ENCODE results near the gene JPH3. TPM values are rescaled to one million over a fixed set of nuclear protein-coding genes. Genes with fewer than 3 reads are reported as not detected.
A peak's percentile ranks its signal among the peaks of the same experiment; 100 is the strongest.
"Not testable (repeated sequence)": the region's sequence is repeated elsewhere in the genome, so short reads cannot be mapped to it uniquely, and the experiment has no call there.

JPH3 gene
- total RNA-seq, 2 experiments from 2014 or later, result 0.08 to 0.10 TPM

DNA sequence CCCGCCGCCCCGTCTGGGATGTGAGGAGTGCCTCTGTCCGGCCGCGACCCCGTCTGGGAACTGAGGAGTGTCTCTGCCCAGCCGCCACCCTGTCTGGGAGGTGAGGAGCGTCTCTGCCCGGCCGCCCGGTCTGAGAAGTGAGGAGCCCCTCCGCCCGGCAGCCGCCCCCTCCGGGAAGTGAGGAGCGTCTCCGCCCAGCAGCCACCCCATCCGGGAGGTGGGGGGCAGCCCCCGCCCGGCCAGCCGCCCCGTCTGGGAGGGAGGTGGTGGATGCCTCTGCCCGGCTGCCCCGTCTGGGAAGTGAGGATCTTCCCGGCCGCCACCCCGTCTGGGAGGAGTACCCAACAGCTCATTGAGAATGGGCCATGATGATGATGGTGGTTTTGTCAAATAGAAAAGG, 116.5 kb downstream of the JPH3 start:
- H3K4me3 Mint-ChIP-seq, H3K9me3 Mint-ChIP-seq, DNase-seq, H3K27me3 Mint-ChIP-seq, H3K27ac Mint-ChIP-seq: not testable (repeated sequence)
- Mint-ChIP-seq H3K4me1 (peaks cover 26% of the 10 kb centered on the region), H3K36me3 (peaks cover 48% of the 10 kb centered on the region)

DNA sequence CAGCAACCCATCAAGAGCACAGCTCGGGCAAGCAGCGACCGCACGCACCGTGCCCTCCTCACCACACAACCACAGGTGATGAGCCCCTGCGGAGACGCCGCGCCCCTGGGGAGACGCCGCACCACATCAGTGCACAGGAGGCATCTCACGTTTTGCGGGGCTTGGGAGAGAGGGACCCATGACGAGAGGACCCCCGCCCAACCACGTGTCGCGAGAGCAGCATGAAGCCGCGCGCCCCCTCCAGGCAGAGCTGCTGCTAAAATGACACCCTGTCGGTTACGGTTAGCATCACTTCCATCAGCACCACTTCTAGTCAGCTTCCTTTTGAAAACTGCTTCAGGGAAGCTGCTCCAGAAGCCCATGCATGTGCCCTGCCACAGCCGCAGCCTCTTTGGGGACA, 118.1 kb downstream of the JPH3 start:
- H3K27me3 Mint-ChIP-seq, result no peaks in the 10 kb centered on the region
- peaks cover 20% of the 10 kb centered on the region for H3K4me1 Mint-ChIP-seq
- no peak overlapping the region for H3K27ac Mint-ChIP-seq
- H3K4me3 Mint-ChIP-seq, result no peak overlapping the region
- no peak for DNase-seq
- peaks cover 36% of the 10 kb centered on the region for H3K36me3 Mint-ChIP-seq
- H3K9me3 Mint-ChIP-seq, result no peaks in the 10 kb centered on the region

DNA sequence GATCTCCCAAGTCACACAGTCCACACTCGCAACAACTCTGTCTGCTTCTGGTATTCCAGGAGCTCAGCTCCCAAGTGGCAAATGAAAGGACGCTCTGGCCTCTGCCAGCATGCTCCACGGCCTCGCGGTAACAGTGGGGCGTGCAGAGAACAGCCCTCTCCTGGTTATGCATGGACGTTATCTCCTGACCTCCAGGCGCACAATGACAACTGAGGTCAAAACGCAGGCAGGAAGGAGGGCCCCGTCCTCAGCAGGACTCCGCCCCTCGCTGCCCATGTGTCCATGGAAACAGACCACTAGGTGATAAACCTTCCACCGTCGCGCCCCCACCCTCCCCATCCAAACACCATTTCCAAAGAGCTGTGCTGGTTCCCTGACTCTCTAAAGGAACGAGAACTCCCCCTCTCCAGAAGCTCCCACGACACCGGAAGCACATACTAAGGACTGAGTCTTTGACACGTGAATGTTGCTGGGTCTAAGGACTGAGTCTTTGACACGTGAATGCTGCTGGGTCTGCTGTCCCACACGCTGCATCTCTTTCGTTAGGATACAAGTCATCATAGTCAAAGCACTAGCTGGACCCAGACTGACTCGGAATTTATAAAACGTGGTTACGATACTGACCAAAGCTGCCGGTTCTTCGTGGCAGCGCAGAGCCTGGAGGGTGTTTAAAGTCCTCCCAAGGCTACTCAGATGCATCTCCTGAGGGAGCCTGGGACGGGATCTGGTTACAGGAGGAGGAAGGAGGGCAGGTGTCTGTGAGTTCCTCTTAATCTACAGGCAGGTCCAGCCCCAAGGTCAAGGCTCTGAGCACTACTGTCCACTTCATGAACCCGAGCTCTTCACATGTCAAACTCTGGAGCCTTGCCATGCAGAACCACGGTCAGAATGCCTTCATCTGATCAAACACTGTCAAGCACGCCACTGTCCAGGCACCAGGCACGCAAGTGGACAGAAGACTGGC, 119.6 kb downstream of the JPH3 start:
- Mint-ChIP-seq H3K27ac (no peak overlapping the region), H3K9me3 (no peaks in the 10 kb centered on the region), H3K27me3 (no peaks in the 10 kb centered on the region), H3K36me3 (peaks cover 36% of the 10 kb centered on the region), H3K4me1 (peaks cover 22% of the 10 kb centered on the region), H3K4me3 (no peak overlapping the region)
- DNase-seq, result no peak

DNA sequence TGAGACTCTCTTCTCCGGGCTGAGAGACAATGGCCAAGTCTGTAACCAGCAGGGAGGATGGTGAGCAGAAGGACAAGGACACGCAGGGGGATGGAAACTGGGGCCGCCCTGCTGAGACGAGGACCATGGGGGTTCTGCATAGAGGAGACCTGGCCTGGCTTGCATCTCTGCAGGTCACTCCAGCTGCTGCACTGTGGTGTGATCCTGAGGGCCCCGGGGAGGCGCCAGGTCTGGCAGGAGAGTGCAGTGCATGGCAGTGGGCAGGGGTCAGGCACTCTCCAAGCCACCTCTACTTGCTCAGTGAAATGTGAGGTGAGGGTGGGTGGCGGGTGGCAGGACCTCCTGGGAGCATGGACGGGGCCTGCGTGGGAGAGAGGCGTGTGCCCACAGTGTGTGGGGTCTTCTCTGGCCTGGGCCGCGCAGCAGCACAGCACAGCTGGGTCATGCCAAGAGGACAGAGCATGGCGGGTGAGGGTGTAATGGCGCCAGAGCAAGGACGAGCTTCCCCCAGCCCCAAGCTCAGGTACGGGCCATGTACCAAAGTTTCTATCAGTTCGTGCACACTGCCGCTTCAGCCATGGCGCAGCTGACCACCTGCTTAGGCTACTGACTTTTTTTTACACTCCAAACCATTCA, 120.4 kb downstream of the JPH3 start:
- Mint-ChIP-seq H3K27ac (no peak overlapping the region), H3K4me3 (no peak overlapping the region), H3K36me3 (peaks cover 38% of the 10 kb centered on the region), H3K9me3 (no peaks in the 10 kb centered on the region), H3K4me1 (peaks cover 19% of the 10 kb centered on the region), H3K27me3 (no peaks in the 10 kb centered on the region)
- no peak for DNase-seq

- no peaks in the 10 kb centered on the region for H3K27me3 Mint-ChIP-seq
- no peak for DNase-seq
- H3K27ac Mint-ChIP-seq, result no peak overlapping the region
- H3K4me1 Mint-ChIP-seq, result peaks cover 15% of the 10 kb centered on the region
- no peaks in the 10 kb centered on the region for H3K9me3 Mint-ChIP-seq
- peaks cover 36% of the 10 kb centered on the region for H3K36me3 Mint-ChIP-seq
- H3K4me3 Mint-ChIP-seq, result no peak overlapping the region
Observed at GRCh38 chr16:87723226-87723623, 120.9 kb downstream of the JPH3 start.

GRCh38 chr16:87724490-87725291, 122.4 kb downstream of the JPH3 start:
- DNase-seq, result no peak
- Mint-ChIP-seq H3K9me3 (no peaks in the 10 kb centered on the region), H3K27ac (no peak overlapping the region), H3K4me1 (peaks cover 15% of the 10 kb centered on the region), H3K36me3 (peaks cover 29% of the 10 kb centered on the region), H3K27me3 (no peaks in the 10 kb centered on the region), H3K4me3 (no peak overlapping the region)

DNA sequence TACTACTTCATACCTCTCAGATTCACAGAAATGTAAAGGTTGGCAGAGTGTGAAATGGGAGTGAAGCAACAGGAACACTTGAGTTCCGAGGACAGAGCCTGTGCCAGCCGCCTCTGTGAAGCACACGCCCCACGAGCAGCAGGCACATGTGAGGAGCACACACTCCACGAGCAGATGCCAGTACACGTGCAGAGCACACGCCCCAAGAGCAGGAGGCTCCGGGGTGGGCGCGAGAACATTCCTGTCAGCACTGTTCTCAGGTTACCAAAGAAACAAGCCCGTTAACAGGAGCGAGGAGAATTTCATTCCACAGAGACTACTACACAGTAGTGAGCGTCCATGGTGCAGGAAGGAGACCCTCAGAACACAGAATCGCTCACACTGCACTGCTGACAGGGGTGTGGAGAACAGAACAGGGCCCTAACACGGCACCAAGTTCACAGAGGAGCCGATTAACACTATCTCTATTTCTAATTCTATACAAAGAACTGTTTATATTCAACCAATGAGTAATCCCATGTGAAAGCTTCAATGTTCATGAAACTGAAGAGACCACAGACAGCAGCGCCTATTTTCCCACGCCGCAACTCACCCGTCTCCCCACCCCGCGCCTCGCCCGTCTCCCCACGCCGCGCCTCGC, 123.4 kb downstream of the JPH3 start:
- H3K4me1 Mint-ChIP-seq, result peaks cover 15% of the 10 kb centered on the region
- H3K27me3 Mint-ChIP-seq, result no peaks in the 10 kb centered on the region
- no peak overlapping the region for H3K27ac Mint-ChIP-seq
- peaks cover 20% of the 10 kb centered on the region for H3K36me3 Mint-ChIP-seq
- no peak for DNase-seq
- H3K4me3 Mint-ChIP-seq, result no peak overlapping the region
- H3K9me3 Mint-ChIP-seq, result no peaks in the 10 kb centered on the region

DNA sequence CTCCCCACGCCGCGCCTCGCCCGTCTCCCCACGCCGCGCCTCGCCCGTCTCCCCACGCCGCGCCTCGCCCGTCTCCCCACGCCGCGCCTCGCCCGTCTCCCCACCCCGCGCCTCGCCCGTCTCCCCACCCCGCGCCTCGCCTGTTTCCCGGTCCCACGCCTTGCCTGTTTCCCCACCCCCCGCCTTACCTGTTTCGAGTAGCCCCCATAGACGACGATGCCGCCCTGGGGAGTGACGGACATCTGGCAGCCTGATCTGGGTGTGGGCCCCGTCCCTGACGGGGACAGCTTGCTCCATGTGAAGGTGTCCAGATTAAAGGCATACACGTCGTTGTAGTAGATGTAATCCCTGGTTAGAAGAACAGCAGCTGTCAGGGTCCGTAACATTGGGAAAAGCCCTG, 124.3 kb downstream of the JPH3 start:
- H3K27ac Mint-ChIP-seq, H3K27me3 Mint-ChIP-seq, H3K4me3 Mint-ChIP-seq, DNase-seq, H3K9me3 Mint-ChIP-seq: not testable (repeated sequence)
- Mint-ChIP-seq H3K36me3 (peaks cover 22% of the 10 kb centered on the region), H3K4me1 (peaks cover 15% of the 10 kb centered on the region)

GRCh38 chr16:87727346-87727745, 125.0 kb downstream of the JPH3 start:
- DNase-seq, result no peak
- H3K9me3 Mint-ChIP-seq, result no peaks in the 10 kb centered on the region
- H3K27me3 Mint-ChIP-seq, result no peaks in the 10 kb centered on the region
- peaks cover 21% of the 10 kb centered on the region for H3K36me3 Mint-ChIP-seq
- H3K4me1 Mint-ChIP-seq, result peaks cover 14% of the 10 kb centered on the region
- no peak overlapping the region for H3K27ac Mint-ChIP-seq
- H3K4me3 Mint-ChIP-seq, result no peak overlapping the region

- no peak overlapping the region for H3K27ac Mint-ChIP-seq
- H3K4me3 Mint-ChIP-seq, result no peak overlapping the region
- no peaks in the 10 kb centered on the region for H3K9me3 Mint-ChIP-seq
- peaks cover 18% of the 10 kb centered on the region for H3K36me3 Mint-ChIP-seq
- H3K27me3 Mint-ChIP-seq, result no peaks in the 10 kb centered on the region
- no peak for DNase-seq
- H3K4me1 Mint-ChIP-seq, result peaks cover 14% of the 10 kb centered on the region
Observed at GRCh38 chr16:87728026-87728425, 125.7 kb downstream of the JPH3 start.

DNA sequence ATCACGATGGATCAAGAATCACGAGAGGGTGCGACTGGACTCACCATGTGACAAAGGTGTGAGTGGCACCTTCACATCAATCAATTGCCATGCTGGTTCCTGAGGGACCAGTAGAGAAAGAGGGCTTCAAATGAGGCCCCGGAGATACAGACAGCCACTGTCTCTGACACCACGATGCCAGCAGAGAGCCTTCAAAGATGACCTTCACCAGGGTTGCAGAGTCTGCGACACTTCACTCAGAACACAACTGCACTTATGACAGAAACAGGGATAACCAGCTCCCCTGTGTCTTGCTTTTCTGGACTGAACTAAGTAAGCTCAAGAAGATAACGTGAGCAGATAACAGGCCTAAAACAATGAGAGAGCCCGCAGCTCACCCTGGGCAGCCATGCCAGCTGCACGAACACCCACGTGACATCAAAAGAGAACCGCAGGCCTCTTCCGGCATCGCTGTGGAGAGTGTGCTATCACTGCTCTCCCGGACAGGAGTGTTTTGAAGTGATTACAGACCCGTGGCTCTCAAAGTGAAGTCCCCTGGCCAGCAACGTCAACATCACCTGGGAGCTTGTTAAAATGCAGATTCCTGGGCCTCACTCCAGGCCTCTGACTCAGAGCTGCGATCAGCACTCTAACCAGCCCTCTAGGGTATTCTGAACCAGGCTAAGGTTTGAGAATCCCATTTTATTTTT, 127.1 kb downstream of the JPH3 start:
- DNase-seq, result no peak
- no peak overlapping the region for H3K27ac Mint-ChIP-seq
- H3K4me1 Mint-ChIP-seq, result peaks cover 11% of the 10 kb centered on the region
- no peaks in the 10 kb centered on the region for H3K27me3 Mint-ChIP-seq
- H3K36me3 Mint-ChIP-seq, result peaks cover 11% of the 10 kb centered on the region
- H3K4me3 Mint-ChIP-seq, result no peak overlapping the region
- H3K9me3 Mint-ChIP-seq, result no peaks in the 10 kb centered on the region

GRCh38 chr16:87731607-87732006, 129.3 kb downstream of the JPH3 start:
- no peak overlapping the region for H3K27ac Mint-ChIP-seq
- no peak overlapping the region for H3K4me3 Mint-ChIP-seq
- H3K4me1 Mint-ChIP-seq, result peaks cover 10% of the 10 kb centered on the region
- no peak for DNase-seq
- H3K27me3 Mint-ChIP-seq, result no peaks in the 10 kb centered on the region
- peaks cover 19% of the 10 kb centered on the region for H3K36me3 Mint-ChIP-seq
- no peaks in the 10 kb centered on the region for H3K9me3 Mint-ChIP-seq

DNA sequence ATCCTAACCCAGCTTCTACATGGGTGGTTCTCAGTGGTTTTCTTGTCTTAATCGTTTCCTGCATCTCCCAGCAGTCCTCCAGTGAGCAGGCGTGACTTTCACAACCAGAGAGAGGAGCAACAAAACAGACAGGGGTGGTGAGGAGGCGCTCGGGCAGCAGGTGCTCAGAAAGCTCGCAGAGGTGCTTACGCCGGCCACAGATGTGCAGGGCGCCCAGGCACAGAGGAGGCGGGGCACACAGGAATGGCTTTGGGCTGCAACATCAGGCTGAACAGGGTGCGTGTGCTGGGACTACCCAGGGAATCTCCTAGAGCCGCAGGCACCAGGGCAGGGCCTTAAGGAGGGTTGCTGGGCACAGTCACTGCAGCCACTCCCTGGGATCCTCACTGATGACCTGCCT, 130.9 kb downstream of the JPH3 start:
- DNase-seq, result no peak
- H3K36me3 Mint-ChIP-seq, result peaks cover 17% of the 10 kb centered on the region
- H3K4me1 Mint-ChIP-seq, result peaks cover 10% of the 10 kb centered on the region
- H3K27ac Mint-ChIP-seq, result no peak overlapping the region
- H3K27me3 Mint-ChIP-seq, result no peaks in the 10 kb centered on the region
- no peak overlapping the region for H3K4me3 Mint-ChIP-seq
- H3K9me3 Mint-ChIP-seq, result no peaks in the 10 kb centered on the region

DNA sequence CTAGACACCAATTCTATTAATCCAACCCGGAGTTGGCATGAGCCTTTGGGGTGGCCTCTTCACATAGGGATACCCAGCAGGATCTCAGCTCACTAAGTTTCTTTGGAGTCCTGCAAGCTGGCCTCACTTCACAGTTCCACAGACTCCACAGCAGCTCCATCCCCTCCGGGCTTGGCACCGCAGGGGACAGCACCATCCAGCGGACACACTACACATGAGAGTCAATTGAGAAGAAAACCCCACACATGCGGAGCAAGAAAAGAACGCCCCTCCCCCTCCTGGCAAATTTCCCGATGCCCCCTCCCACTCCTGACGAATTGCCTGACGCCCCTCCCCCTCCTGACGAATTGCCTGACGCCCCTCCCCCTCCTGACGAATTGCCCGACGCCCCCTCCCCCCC, 132.3 kb downstream of the JPH3 start:
- H3K4me1 Mint-ChIP-seq, result peaks cover 10% of the 10 kb centered on the region
- H3K27ac Mint-ChIP-seq, result peak overlapping the region; percentile 63
- H3K27me3 Mint-ChIP-seq, result no peaks in the 10 kb centered on the region
- H3K36me3 Mint-ChIP-seq, result peaks cover 17% of the 10 kb centered on the region
- H3K4me3 Mint-ChIP-seq, result no peak overlapping the region
- DNase-seq, result no peak
- no peaks in the 10 kb centered on the region for H3K9me3 Mint-ChIP-seq

Measured in activated naive CD8-positive, alpha-beta T cell treated with anti-CD3 and anti-CD28 coated beads for 36 hours (primary cell).